ENCODE results near the gene CPPED1. TPM values are rescaled to one million over a fixed set of nuclear protein-coding genes. Genes with fewer than 3 reads are reported as not detected.

The CPPED1 gene
- total and polyA plus RNA-seq, 2 experiments from 2014 or later = 6.2 to 7.3 TPM

DNA sequence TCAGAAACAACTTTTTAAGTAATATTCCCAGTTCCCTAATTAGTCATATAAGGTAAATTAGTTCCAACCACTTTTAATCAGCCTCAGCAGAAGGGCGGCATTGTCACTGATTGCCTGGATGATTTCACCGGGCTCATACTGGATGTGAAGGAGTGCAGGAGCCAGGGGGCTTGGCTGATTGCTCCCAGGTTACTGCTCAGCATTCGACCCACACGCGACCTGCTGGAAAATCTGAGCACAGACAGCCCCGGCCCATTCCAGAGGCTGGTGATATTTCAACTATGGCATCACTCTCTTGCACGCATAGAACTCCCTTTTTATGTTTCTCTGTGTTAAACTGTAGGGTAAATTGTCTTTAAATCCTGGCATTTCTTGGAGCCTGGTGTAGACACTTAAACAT lies 34.2 kb downstream of the CPPED1 start:
- Mint-ChIP-seq H3K9me3 (no peaks in the 10 kb centered on the region), H3K4me3 (no peak overlapping the region), H3K36me3 (ENCODE audit: low read depth) (no peaks in the 10 kb centered on the region), H3K4me1 (no peaks in the 10 kb centered on the region), H3K27me3 (ENCODE audit: insufficient read depth, low read depth, poor library complexity) (no peaks in the 10 kb centered on the region), H3K27ac (no peak overlapping the region)
- H3K27me3 ChIP-seq (ENCODE audit: insufficient read depth) = no peaks in the 10 kb centered on the region
- no peak for DNase-seq (ENCODE audit: low spot score)
- no peaks in the 10 kb centered on the region for H3K9me2 ChIP-seq (ENCODE audit: insufficient read depth)
- no peak overlapping the region for H3K4me2 ChIP-seq
- no peaks in the 10 kb centered on the region for H3K36me3 ChIP-seq (ENCODE audit: insufficient read depth)
- no peaks in the 10 kb centered on the region for H3K4me1 ChIP-seq (ENCODE audit: insufficient read depth)
- no peak overlapping the region for H2AFZ ChIP-seq
- TF ChIP-seq, protein P1, sequence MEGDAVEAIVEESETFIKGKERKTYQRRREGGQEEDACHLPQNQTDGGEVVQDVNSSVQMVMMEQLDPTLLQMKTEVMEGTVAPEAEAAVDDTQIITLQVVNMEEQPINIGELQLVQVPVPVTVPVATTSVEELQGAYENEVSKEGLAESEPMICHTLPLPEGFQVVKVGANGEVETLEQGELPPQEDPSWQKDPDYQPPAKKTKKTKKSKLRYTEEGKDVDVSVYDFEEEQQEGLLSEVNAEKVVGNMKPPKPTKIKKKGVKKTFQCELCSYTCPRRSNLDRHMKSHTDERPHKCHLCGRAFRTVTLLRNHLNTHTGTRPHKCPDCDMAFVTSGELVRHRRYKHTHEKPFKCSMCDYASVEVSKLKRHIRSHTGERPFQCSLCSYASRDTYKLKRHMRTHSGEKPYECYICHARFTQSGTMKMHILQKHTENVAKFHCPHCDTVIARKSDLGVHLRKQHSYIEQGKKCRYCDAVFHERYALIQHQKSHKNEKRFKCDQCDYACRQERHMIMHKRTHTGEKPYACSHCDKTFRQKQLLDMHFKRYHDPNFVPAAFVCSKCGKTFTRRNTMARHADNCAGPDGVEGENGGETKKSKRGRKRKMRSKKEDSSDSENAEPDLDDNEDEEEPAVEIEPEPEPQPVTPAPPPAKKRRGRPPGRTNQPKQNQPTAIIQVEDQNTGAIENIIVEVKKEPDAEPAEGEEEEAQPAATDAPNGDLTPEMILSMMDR (conservative IDR thresholded peaks at IDR 0.05; ENCODE audit: low read depth in 2 of 2) = no peak
- no peak for TF ChIP-seq REST (IDR thresholded peaks at IDR 0.05; ENCODE audit: unreplicated experiment)
- TF ChIP-seq, protein P2, sequence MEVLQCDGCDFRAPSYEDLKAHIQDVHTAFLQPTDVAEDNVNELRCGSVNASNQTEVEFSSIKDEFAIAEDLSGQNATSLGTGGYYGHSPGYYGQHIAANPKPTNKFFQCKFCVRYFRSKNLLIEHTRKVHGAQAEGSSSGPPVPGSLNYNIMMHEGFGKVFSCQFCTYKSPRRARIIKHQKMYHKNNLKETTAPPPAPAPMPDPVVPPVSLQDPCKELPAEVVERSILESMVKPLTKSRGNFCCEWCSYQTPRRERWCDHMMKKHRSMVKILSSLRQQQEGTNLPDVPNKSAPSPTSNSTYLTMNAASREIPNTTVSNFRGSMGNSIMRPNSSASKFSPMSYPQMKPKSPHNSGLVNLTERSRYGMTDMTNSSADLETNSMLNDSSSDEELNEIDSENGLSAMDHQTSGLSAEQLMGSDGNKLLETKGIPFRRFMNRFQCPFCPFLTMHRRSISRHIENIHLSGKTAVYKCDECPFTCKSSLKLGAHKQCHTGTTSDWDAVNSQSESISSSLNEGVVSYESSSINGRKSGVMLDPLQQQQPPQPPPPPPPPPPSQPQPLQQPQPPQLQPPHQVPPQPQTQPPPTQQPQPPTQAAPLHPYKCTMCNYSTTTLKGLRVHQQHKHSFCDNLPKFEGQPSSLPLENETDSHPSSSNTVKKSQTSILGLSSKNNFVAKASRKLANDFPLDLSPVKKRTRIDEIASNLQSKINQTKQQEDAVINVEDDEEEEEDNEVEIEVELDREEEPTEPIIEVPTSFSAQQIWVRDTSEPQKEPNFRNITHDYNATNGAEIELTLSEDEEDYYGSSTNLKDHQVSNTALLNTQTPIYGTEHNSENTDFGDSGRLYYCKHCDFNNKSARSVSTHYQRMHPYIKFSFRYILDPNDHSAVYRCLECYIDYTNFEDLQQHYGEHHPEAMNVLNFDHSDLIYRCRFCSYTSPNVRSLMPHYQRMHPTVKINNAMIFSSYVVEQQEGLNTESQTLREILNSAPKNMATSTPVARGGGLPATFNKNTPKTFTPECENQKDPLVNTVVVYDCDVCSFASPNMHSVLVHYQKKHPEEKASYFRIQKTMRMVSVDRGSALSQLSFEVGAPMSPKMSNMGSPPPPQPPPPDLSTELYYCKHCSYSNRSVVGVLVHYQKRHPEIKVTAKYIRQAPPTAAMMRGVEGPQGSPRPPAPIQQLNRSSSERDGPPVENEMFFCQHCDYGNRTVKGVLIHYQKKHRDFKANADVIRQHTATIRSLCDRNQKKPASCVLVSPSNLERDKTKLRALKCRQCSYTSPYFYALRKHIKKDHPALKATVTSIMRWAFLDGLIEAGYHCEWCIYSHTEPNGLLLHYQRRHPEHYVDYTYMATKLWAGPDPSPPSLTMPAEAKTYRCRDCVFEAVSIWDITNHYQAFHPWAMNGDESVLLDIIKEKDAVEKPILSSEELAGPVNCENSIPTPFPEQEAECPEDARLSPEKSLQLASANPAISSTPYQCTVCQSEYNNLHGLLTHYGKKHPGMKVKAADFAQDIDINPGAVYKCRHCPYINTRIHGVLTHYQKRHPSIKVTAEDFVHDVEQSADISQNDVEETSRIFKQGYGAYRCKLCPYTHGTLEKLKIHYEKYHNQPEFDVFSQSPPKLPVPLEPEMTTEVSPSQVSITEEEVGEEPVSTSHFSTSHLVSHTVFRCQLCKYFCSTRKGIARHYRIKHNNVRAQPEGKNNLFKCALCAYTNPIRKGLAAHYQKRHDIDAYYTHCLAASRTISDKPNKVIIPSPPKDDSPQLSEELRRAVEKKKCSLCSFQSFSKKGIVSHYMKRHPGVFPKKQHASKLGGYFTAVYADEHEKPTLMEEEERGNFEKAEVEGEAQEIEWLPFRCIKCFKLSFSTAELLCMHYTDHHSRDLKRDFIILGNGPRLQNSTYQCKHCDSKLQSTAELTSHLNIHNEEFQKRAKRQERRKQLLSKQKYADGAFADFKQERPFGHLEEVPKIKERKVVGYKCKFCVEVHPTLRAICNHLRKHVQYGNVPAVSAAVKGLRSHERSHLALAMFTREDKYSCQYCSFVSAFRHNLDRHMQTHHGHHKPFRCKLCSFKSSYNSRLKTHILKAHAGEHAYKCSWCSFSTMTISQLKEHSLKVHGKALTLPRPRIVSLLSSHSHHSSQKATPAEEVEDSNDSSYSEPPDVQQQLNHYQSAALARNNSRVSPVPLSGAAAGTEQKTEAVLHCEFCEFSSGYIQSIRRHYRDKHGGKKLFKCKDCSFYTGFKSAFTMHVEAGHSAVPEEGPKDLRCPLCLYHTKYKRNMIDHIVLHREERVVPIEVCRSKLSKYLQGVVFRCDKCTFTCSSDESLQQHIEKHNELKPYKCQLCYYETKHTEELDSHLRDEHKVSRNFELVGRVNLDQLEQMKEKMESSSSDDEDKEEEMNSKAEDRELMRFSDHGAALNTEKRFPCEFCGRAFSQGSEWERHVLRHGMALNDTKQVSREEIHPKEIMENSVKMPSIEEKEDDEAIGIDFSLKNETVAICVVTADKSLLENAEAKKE (CRISPR knock-in tag; IDR thresholded peaks at IDR 0.05) = no peak
- TF ChIP-seq EZH2phosphoT487 (IDR thresholded peaks at IDR 0.05; ENCODE audit: unreplicated experiment) = no peak
- TF ChIP-seq ETS1 (IDR thresholded peaks at IDR 0.05) = no peak
- no peak for TF ChIP-seq STAT1 (IDR thresholded peaks at IDR 0.05; ENCODE audit: unreplicated experiment)
- TF ChIP-seq EZH2 (IDR thresholded peaks at IDR 0.05; ENCODE audit: low read depth, unreplicated experiment) = no peak
- TF ChIP-seq POLR2AphosphoS5 (IDR thresholded peaks at IDR 0.05; ENCODE audit: low read depth) = no peak
- TF ChIP-seq CREB1 (CRISPR knock-in tag; IDR thresholded peaks at IDR 0.05; ENCODE audit: low read depth) = no peak
- TF ChIP-seq ZNF114 (CRISPR knock-in tag; IDR thresholded peaks at IDR 0.05) = no peak
- TF ChIP-seq NANOG (IDR thresholded peaks at IDR 0.05; ENCODE audit: borderline replicate concordance) = no peak
- TF ChIP-seq JUNB (IDR thresholded peaks at IDR 0.05; ENCODE audit: unreplicated experiment) = no peak
- H3F3A ChIP-seq (replicated peaks; ENCODE audit: low read depth) = no peaks in the 10 kb centered on the region
- no peaks in the 10 kb centered on the region for H3K79me2 ChIP-seq (replicated peaks; ENCODE audit: insufficient read depth)
- no peak for ATAC-seq
- no peak overlapping the region for H3K4me3 ChIP-seq
- no peak overlapping the region for H3K27ac ChIP-seq (ENCODE audit: low read depth)
- no peaks in the 10 kb centered on the region for H4K20me1 ChIP-seq (replicated peaks; ENCODE audit: insufficient read depth)

Data from GM23338 (cell line).